ENCODE results near the gene TEX30.

DNA sequence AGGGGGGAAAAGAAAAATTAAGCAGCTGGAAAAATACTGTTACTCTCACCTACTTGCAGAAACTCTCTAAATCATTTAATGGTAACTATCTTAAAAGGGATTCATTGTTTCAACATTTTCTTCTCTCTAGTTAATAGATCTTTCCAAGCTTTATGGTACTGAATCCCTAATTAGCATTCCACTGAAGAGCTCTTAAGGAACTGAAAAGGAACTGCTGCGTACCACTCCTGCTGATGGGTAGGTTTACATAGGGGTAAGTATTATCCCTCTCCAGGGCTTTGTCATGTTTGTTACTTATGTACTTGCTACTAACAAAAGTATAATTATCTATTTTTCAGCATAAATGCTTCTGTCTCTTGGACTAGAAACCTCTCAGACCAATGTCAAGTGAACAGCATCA is 12.5 kb downstream of the TEX30 start:
- TF ChIP-seq, protein P1, sequence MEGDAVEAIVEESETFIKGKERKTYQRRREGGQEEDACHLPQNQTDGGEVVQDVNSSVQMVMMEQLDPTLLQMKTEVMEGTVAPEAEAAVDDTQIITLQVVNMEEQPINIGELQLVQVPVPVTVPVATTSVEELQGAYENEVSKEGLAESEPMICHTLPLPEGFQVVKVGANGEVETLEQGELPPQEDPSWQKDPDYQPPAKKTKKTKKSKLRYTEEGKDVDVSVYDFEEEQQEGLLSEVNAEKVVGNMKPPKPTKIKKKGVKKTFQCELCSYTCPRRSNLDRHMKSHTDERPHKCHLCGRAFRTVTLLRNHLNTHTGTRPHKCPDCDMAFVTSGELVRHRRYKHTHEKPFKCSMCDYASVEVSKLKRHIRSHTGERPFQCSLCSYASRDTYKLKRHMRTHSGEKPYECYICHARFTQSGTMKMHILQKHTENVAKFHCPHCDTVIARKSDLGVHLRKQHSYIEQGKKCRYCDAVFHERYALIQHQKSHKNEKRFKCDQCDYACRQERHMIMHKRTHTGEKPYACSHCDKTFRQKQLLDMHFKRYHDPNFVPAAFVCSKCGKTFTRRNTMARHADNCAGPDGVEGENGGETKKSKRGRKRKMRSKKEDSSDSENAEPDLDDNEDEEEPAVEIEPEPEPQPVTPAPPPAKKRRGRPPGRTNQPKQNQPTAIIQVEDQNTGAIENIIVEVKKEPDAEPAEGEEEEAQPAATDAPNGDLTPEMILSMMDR (IDR thresholded peaks at IDR 0.05): no peak
- TF ChIP-seq POLR2A (IDR thresholded peaks at IDR 0.05) (no peak), EP300 (IDR thresholded peaks at IDR 0.05) (no peak), POLR2AphosphoS5 (IDR thresholded peaks at IDR 0.05) (no peak)

All from suprapubic skin (tissue), 4 donors.